DMS53 (cell line): Measurements from ENCODE around the gene OR52L1.

ENCODE experiments used
- DNase-seq: peaks from one replicate; lab custom pipeline; 2025; lab: John Stamatoyannopoulos, UW

The OR52L1 gene

DNA sequence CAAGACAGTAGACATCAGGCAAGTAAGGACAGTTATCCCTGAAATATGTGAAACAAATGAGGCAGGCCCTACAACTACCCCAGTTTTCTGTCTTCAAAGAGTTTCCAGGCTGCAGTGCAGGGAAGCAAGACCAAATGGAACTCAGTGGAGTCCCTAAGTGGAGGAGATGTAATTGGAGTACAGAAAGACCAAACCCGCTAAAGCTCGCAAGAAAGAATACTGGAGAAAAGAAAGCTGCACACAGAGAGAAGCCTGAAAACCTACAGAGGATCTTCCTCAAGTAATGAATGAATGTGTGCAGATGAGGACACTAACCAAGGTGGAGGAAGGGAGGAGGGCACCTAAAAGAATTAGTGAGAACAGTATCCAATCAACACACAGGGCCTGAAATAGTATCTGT, 46.0 kb downstream of the OR52L1 start:
- DNase-seq, result peak; percentile 15

DNA sequence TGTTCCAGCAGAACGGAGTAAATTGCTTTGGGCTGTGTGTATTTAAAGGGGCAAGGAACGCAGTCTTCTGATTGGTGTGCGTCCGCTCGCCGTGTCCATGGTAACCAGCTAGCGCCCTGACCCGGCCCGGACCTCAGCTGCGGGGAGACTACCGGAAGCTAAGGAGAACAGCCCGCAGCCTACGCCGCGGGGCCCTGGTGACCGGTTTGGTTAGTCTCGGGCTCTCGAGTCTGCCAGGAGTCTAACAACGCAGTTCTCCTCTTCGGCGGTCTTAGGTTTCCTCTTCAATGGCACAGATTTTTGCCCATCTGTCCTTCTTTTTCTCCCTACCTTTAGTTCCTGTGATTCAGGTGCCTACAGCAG, 48.2 kb downstream of the OR52L1 start:
- peak; percentile 94 for DNase-seq

DNA sequence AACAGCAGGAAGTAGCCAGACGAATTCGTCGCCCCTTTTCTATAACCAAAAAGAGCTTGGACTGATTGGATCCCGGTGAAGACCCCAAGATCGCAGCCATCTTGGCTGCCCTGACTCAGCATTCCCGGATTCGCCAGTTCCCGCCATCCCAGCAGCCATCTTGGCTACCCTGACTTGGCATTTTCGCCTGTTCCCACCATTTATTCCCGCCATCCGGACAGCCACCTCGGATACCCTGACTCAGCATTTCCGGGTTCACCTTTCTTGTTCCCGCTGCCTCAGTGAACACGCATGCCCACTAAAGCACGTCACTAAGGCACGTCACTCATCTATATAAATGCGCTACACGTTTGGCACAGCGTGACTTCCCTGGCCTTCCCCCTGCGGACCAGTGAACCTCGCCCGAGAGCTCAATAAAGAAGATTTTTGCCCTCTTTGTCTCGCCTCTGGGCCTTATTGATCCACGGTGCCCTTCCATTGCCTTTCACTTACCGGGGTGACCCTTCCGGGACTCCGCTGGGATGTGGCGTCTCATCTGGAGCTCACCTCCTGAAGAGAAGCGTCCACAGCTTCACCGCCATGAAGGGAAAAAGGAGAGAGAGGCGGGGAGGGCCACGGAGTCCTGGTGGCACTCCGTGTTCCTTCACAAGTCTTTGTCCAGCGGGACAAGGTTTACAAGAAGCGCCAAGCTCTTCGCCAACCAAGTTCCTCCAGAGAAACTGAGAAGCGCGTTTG, 48.8 kb downstream of the OR52L1 start:
- peak; percentile 97 for DNase-seq
